ENCODE measurements around the gene SH2D3C. TPM values are rescaled to one million over a fixed set of nuclear protein-coding genes. Genes with fewer than 3 reads are reported as not detected.

SH2D3C gene
- total and polyA plus RNA-seq, 2 of the 4 experiments (the other 2 are of a cell fraction), result under 0.01 to 0.24 TPM

DNA sequence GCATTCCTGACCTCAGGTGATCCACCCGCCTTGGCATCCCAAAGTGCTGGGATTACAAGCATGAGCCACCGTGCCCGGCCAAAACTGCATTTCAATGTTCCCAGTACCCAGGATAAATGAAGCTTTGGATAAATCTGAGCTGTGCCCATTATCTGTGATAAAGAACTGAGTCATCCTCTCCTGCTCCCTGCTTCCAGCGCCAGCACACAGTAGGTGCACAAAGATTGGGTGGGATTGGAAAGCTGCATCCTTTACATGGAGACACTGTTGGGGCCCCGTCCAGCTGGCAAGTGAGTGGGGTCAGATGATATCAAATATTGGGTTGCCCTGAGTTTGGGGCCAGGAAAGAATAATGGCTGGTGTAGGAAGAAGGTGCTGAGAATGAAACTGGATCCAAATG is 17.4 kb downstream of the SH2D3C start:
- Histone ChIP-seq H3K4me2 (ENCODE audit: low read depth, low read length) (no peak overlapping the region), H3K4ac (ENCODE audit: low read depth, low read length) (no peak overlapping the region), H4K8ac (ENCODE audit: low read depth in 2 of 2, low read length in 2 of 2) (no peak overlapping the region), H3K9me3 (ENCODE audit: control insufficient read depth, insufficient read depth, low read length) (no peaks in the 10 kb centered on the region), H2AFZ (replicated peaks; ENCODE audit: low read length, poor library complexity) (no peak overlapping the region), H2AK5ac (ENCODE audit: low read depth, low read length) (no peak overlapping the region), H3K14ac (replicated peaks; ENCODE audit: low read depth, low read length) (no peak overlapping the region), H4K91ac (ENCODE audit: insufficient read depth, low read depth, low read length) (no peak overlapping the region), H3K9me1 (ENCODE audit: insufficient read depth, low read length) (no peaks in the 10 kb centered on the region), H3K4me1 (ENCODE audit: control insufficient read depth, insufficient read depth, low read length) (no peaks in the 10 kb centered on the region), H2BK15ac (ENCODE audit: low read depth, low read length) (no peak overlapping the region), H3K79me1 (ENCODE audit: low read depth in 1 of 2, low read length in 2 of 2) (no peaks in the 10 kb centered on the region), H3K36me3 (ENCODE audit: control insufficient read depth, insufficient read depth, low read length) (no peaks in the 10 kb centered on the region), H2BK5ac (ENCODE audit: low read depth, low read length, poor library complexity, severe bottlenecking) (no peak overlapping the region), H2BK120ac (ENCODE audit: low read depth, low read length) (no peak overlapping the region), H3K27me3 (ENCODE audit: control insufficient read depth, insufficient read depth, low read length) (peaks cover 39% of the 10 kb centered on the region), H4K20me1 (ENCODE audit: insufficient read depth, low read length) (no peaks in the 10 kb centered on the region), H2AK9ac (replicated peaks; ENCODE audit: low read depth, low read length, poor library complexity) (no peak overlapping the region), H3K27ac (ENCODE audit: insufficient read depth, low read length) (no peak overlapping the region), H3K56ac (ENCODE audit: extremely low read depth, insufficient read depth, low read length) (no peak overlapping the region), H3K9ac (ENCODE audit: low read depth, low read length) (no peak overlapping the region), H4K5ac (ENCODE audit: low read depth, low read length) (no peak overlapping the region), H3K18ac (ENCODE audit: low read depth, low read length) (no peak overlapping the region), H2BK20ac (ENCODE audit: low read depth, low read length) (no peak overlapping the region), H3K4me3 (ENCODE audit: insufficient read depth, low read depth, low read length) (no peak overlapping the region), H3K23ac (ENCODE audit: low read depth, low read length) (no peak overlapping the region)
- no TSS peak for BruUV-seq (replicated peaks)
- ChIA-PET POLR2A (ENCODE audit: unreplicated experiment) (no interaction called here), CTCF (no interaction called here)
- no peak for ATAC-seq (ENCODE audit: low read depth)
- WGBS, 2 experiments (ENCODE audit: extremely low coverage in 2 of 2, insufficient read length in 1 of 2), result 57% methylated on average over 1 of the region's 5 CpGs; no CpG with 5 or more reads in 1 of the 2 experiments
- intact Hi-C loops (cut with micrococcal nuclease), result no loop called here
- in situ Hi-C loops (cut with MboI; ENCODE audit: low sequenced_read_pairs), result no loop called here
- dilution Hi-C loops (cut with HindIII; ENCODE audit: low sequenced_read_pairs, unreplicated experiment), result no loop called here
- TF ChIP-seq SMC3 (IDR thresholded peaks at IDR 0.05; ENCODE audit: low read depth, low read length), result no peak
- TF ChIP-seq, protein P1, sequence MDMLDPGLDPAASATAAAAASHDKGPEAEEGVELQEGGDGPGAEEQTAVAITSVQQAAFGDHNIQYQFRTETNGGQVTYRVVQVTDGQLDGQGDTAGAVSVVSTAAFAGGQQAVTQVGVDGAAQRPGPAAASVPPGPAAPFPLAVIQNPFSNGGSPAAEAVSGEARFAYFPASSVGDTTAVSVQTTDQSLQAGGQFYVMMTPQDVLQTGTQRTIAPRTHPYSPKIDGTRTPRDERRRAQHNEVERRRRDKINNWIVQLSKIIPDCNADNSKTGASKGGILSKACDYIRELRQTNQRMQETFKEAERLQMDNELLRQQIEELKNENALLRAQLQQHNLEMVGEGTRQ (IDR thresholded peaks at IDR 0.05; ENCODE audit: low read depth, low read length), result no peak
- TF ChIP-seq MAZ (IDR thresholded peaks at IDR 0.05; ENCODE audit: borderline replicate concordance, low read depth, low read length), result no peak
- TF ChIP-seq CHD1 (IDR thresholded peaks at IDR 0.05; ENCODE audit: low read depth, low read length), result no peak
- no peak for TF ChIP-seq FOS (IDR thresholded peaks at IDR 0.05; ENCODE audit: low read depth, low read length)
- no peak for TF ChIP-seq NFE2L2 (IDR thresholded peaks at IDR 0.05; ENCODE audit: low read depth, low read length)
- TF ChIP-seq, protein P2, sequence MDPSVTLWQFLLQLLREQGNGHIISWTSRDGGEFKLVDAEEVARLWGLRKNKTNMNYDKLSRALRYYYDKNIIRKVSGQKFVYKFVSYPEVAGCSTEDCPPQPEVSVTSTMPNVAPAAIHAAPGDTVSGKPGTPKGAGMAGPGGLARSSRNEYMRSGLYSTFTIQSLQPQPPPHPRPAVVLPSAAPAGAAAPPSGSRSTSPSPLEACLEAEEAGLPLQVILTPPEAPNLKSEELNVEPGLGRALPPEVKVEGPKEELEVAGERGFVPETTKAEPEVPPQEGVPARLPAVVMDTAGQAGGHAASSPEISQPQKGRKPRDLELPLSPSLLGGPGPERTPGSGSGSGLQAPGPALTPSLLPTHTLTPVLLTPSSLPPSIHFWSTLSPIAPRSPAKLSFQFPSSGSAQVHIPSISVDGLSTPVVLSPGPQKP (IDR thresholded peaks at IDR 0.05; ENCODE audit: borderline replicate concordance, low read depth, low read length), result no peak
- no peak for TF ChIP-seq BHLHE40 (IDR thresholded peaks at IDR 0.05; ENCODE audit: low read depth, low read length)
- TF ChIP-seq MXI1 (IDR thresholded peaks at IDR 0.05; ENCODE audit: borderline replicate concordance, low read depth, low read length), result no peak
- no peak for TF ChIP-seq RCOR1 (IDR thresholded peaks at IDR 0.05; ENCODE audit: insufficient replicate concordance, low read length)
- TF ChIP-seq POLR2A (IDR thresholded peaks at IDR 0.05; ENCODE audit: low read depth, low read length), result no peak
- no peak for TF ChIP-seq RFX5 (IDR thresholded peaks at IDR 0.05; ENCODE audit: low read depth, low read length)
- no peak for TF ChIP-seq RAD21 (IDR thresholded peaks at IDR 0.05; ENCODE audit: low read length)
- TF ChIP-seq, protein P3, sequence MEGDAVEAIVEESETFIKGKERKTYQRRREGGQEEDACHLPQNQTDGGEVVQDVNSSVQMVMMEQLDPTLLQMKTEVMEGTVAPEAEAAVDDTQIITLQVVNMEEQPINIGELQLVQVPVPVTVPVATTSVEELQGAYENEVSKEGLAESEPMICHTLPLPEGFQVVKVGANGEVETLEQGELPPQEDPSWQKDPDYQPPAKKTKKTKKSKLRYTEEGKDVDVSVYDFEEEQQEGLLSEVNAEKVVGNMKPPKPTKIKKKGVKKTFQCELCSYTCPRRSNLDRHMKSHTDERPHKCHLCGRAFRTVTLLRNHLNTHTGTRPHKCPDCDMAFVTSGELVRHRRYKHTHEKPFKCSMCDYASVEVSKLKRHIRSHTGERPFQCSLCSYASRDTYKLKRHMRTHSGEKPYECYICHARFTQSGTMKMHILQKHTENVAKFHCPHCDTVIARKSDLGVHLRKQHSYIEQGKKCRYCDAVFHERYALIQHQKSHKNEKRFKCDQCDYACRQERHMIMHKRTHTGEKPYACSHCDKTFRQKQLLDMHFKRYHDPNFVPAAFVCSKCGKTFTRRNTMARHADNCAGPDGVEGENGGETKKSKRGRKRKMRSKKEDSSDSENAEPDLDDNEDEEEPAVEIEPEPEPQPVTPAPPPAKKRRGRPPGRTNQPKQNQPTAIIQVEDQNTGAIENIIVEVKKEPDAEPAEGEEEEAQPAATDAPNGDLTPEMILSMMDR (conservative IDR thresholded peaks at IDR 0.05; ENCODE audit: low read depth, low read length), result no peak
- no peak for DNase-seq

Measured in IMR-90 (cell line).